Heart left ventricle (tissue), 13 donors: ENCODE data around the gene ALDH3B2.

ENCODE experiments used
- CTCF ChIP-seq, 12 donors: fragments of 200-600 bp; sonication (generic) in 4 of 12; IDR thresholded peaks; one replicate each; pipeline versions ENCODE4 v1.5.0 to v1.8.0; 2018 to 2022; ENCODE audit warnings: antibody characterized with exemption in 12 of 12, mild to moderate bottlenecking in 5 of 12
- POLR2A ChIP-seq, 2 donors: fragments of 450-650 bp; IDR thresholded peaks; one replicate each; pipeline ENCODE4 v1.6.1; 2017; ENCODE audit warnings: antibody characterized with exemption in 2 of 2, mild to moderate bottlenecking in 2 of 2, moderate library complexity in 2 of 2
- donor health status: ischemic (EF 13 %, LVEDD 7.1; RV severe dilation, severe dysfunction).
- donor health status: DM: no; HTN: yes; CAD: no.
- donor health status: DM: no; HTN: no; CAD: no.
- donor health status: ischemic (EF 25% LVEDD 6.9; RV normal size, moderate dysfunction).
- donor health status: ischemic (EF 25% LVEDD 5.7; RV mildly dilated, moderate dysfunction).
- donor health status: ischemic (EF 35%, LVEDD 5.7; RV mildly dilated, moderate dysfunction).
- donor health status: nonischemic (EF 11% LVEDD 7.7; RV severe dilation, severe dysfunction).
- donor health status: DM: yes; HTN: yes; CAD: no.
- donor health status: PGD.
- donor health status: ischemic (EF 29% LVEDD 5.4; RV normal size, mild dysfunction).
- donor health status: nonischemic (EF 23%, LVEDD 6.1; RV moderate dilation, normal function).

GRCh38 chr11:67680696-67681470 is 6.5 kb upstream of the ALDH3B2 start:
- no peak for TF ChIP-seq CTCF (IDR thresholded peaks at IDR 0.05)
- no peak for TF ChIP-seq POLR2A (IDR thresholded peaks at IDR 0.05)
